ENCODE measurements around the gene ABCD1.

- TF ChIP-seq POLR2A (IDR thresholded peaks at IDR 0.05) = no peak
- TF ChIP-seq EP300 (IDR thresholded peaks at IDR 0.05) = no peak
- no peak for TF ChIP-seq CTCF (IDR thresholded peaks at IDR 0.05)
- TF ChIP-seq POLR2AphosphoS5 (IDR thresholded peaks at IDR 0.05) = no peak
These were observed 52.8 kb downstream of the ABCD1 start for GRCh38 chrX:153777261-153778090.

Measured in gastroesophageal sphincter (tissue), 3 donors.